Left ventricle myocardium inferior (tissue), 1 donor: Measurements from ENCODE around the gene NUDT2. TPM values are rescaled to one million over a fixed set of nuclear protein-coding genes. Genes with fewer than 3 reads are reported as not detected.

Experiments
- DNase-seq: peaks from one replicate; pipeline ENCODE4 v3.0.0-alpha.2; 2020
- H3K27ac ChIP-seq: fragments of 200-600 bp; replicated peaks from 2 replicates; pipeline ENCODE4 v1.8.0; 2021
- H3K27me3 ChIP-seq: fragments of 200-600 bp; 2 replicates; pipeline ENCODE4 v1.8.0; 2021; ENCODE audit warnings: low read depth
- H3K36me3 ChIP-seq: fragments of 200-600 bp; 2 replicates; pipeline ENCODE4 v1.8.0; 2021
- H3K4me1 ChIP-seq: fragments of 200-600 bp; 2 replicates; pipeline ENCODE4 v1.8.0; 2021
- H3K4me3 ChIP-seq: fragments of 200-600 bp; 2 replicates; pipeline ENCODE4 v1.8.0; 2021; ENCODE audit warnings: mild to moderate bottlenecking, moderate library complexity
- H3K9me3 ChIP-seq: fragments of 200-600 bp; replicated peaks from 2 replicates; pipeline ENCODE4 v1.8.0; 2021
- CTCF ChIP-seq: fragments of 200-600 bp; IDR thresholded peaks from 2 replicates; pipeline ENCODE4 v1.8.0; 2021; ENCODE audit warnings: antibody characterized with exemption, mild to moderate bottlenecking, borderline replicate concordance
- intact Hi-C: fragments of 100-400 bp; cut with micrococcal nuclease; formaldehyde crosslinking; loops from one replicate; pipeline ENCODE4 v1.11.0; 2022
- total RNA-seq: library from RNA; stranded (reverse); fragmentation: NEBNext Ultra II Directional; extraction: Animal tissue kit (Norgen Biotek cat#: 25700); gene quantifications from one replicate; pipeline ENCODE4 v1.2.1, GENCODE V29; 2021
- donor health status: DM: no; HTN: yes; CAD: no; lungs with severe emphysema.

NUDT2 gene
- total RNA-seq, 1 donor from 2014 or later, result 22.2 TPM

- Histone ChIP-seq H3K4me1 (peaks cover 44% of the 10 kb centered on the region), H3K9me3 (no peaks in the 10 kb centered on the region), H3K27ac (peak overlapping the region; percentile 88), H3K36me3 (no peaks in the 10 kb centered on the region), H3K4me3 (peak overlapping the region; percentile 81), H3K27me3 (no peaks in the 10 kb centered on the region)
- no peak for DNase-seq
- no peak for TF ChIP-seq CTCF
- intact Hi-C loops, result no loop called here
Measured at GRCh38 chr9:34381323-34381722, 52.0 kb downstream of the NUDT2 start.

DNA sequence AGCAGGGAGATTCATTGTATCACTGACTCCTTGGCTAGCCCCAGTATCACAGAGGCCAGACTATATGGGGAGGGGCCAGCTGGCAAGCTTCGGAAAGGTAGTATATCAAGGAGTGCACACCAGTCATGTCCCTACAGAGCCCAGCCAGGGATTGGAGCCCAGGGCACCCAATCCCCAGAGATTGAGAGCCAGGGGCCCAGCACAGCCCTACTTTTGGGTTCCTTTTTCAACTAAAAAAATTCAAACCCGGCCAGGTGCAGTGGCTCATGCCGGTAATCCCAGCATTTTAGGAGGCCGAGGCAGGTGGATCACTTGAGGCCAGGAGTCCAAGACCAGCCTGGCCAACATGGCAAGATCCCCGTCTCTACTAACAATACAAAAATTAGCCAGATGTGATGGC lies 52.7 kb downstream of the NUDT2 start:
- no peak overlapping the region for H3K27ac ChIP-seq
- no peak for DNase-seq
- no peaks in the 10 kb centered on the region for H3K36me3 ChIP-seq
- no peaks in the 10 kb centered on the region for H3K9me3 ChIP-seq
- peaks cover 38% of the 10 kb centered on the region for H3K4me1 ChIP-seq
- H3K27me3 ChIP-seq, result no peaks in the 10 kb centered on the region
- intact Hi-C loops, result no loop called here
- no peak for TF ChIP-seq CTCF
- H3K4me3 ChIP-seq, result peak overlapping the region; percentile 81

DNA sequence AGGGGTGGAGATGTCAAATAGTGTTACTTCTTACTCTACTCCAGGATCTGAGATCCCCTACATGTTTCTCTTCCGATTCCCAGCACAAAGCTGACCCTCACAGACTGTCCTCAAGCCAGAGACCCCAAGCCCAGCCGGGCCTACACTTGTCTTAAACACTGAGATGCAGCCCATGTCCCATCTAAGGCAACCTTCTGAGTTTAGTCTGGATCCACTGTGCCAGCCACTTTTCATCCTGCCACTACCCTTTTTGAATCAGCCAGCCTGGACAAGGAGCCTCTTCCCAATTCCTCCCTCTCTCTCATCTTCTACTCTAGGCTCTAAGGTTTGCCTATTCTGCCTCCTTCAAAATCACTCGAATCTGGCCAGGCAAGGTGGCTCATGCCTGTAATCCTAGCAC lies 53.5 kb downstream of the NUDT2 start:
- no peak for TF ChIP-seq CTCF
- Histone ChIP-seq H3K4me3 (no peak overlapping the region), H3K27me3 (no peaks in the 10 kb centered on the region), H3K27ac (no peak overlapping the region), H3K36me3 (no peaks in the 10 kb centered on the region), H3K9me3 (no peaks in the 10 kb centered on the region), H3K4me1 (peaks cover 30% of the 10 kb centered on the region)
- intact Hi-C loops, result no loop called here
- no peak for DNase-seq

DNA sequence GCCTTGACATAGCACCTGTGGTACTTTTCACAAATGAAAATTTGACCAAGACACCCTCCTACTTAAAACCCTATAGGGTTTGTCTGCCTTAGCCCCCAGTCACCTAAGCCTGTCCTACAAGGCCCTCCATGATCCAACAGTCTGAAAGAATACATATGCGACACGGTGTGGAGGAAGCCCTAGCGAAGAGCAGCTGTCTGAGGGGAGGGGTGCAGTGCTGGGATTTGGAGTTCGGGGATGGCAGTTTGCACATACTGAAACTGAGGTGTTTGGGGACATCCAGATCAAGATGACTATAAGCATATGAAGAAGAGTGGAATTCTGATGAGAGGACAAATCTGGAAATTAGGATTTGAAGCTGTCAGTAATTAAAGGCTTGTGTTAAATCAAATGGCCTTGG lies 54.5 kb downstream of the NUDT2 start:
- Histone ChIP-seq H3K9me3 (no peaks in the 10 kb centered on the region), H3K27ac (no peak overlapping the region), H3K4me1 (peaks cover 30% of the 10 kb centered on the region), H3K36me3 (no peaks in the 10 kb centered on the region), H3K27me3 (no peaks in the 10 kb centered on the region), H3K4me3 (no peak overlapping the region)
- no peak for TF ChIP-seq CTCF
- intact Hi-C loops, result no loop called here
- DNase-seq, result no peak

- DNase-seq, result no peak
- Histone ChIP-seq H3K4me3 (no peak overlapping the region), H3K4me1 (peaks cover 24% of the 10 kb centered on the region), H3K27ac (no peak overlapping the region), H3K9me3 (no peaks in the 10 kb centered on the region), H3K27me3 (no peaks in the 10 kb centered on the region), H3K36me3 (no peaks in the 10 kb centered on the region)
- intact Hi-C loops, result no loop called here
- TF ChIP-seq CTCF, result no peak
Measured at GRCh38 chr9:34384368-34385165, 55.2 kb downstream of the NUDT2 start.
